Measurements from ENCODE around the gene GRPEL2.

DNA sequence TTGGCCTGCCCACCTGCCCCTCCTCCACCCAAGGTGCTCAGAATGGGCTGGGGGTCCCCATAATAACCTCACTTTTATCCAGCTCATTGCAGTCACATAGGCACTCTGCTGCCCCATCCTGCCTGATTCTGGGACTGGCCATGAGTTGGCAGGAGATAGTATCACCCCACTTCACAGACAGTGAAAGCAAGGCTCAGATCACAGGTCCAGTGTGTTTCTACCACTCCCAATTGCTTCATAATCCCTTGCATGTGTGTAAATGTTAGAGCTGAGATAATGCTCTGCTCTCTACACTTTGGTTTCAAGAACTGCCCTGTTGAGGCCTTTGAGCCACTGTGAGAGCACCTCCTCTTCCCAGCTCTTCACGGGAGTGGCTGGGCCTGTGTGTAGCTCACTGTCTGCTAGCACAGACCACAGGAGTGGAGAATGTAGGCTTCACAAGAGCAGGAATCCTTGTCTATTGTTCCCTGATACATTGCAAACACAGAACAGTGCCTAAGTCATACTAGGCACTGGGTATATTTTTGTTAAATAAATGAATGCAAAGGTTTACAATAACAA is 20.9 kb downstream of the GRPEL2 start:
- TF ChIP-seq, protein P1, sequence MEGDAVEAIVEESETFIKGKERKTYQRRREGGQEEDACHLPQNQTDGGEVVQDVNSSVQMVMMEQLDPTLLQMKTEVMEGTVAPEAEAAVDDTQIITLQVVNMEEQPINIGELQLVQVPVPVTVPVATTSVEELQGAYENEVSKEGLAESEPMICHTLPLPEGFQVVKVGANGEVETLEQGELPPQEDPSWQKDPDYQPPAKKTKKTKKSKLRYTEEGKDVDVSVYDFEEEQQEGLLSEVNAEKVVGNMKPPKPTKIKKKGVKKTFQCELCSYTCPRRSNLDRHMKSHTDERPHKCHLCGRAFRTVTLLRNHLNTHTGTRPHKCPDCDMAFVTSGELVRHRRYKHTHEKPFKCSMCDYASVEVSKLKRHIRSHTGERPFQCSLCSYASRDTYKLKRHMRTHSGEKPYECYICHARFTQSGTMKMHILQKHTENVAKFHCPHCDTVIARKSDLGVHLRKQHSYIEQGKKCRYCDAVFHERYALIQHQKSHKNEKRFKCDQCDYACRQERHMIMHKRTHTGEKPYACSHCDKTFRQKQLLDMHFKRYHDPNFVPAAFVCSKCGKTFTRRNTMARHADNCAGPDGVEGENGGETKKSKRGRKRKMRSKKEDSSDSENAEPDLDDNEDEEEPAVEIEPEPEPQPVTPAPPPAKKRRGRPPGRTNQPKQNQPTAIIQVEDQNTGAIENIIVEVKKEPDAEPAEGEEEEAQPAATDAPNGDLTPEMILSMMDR (IDR thresholded peaks at IDR 0.05), result no peak
- TF ChIP-seq EP300 (IDR thresholded peaks at IDR 0.05), result no peak
